ENCODE data around the gene STK39.

DNA sequence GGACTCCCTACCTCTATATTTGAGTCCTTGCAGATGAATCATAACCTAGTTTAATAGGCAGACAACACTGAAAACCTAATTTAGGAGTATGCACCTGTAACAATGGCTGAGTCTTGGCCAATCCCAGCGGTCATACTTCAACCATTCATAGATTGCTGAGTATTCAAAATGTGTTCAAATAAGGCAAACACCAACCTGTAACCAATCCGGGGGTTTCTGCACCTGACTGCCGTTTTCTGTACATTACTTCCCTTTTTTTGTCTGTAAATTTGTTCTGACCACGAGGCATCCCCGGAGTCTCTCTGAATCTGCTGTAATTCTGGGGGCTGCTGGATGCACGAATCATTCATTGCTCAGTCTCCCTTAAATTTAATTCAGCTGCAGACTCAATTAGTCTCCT is 338.6 kb downstream of the STK39 start:
- TF ChIP-seq, protein P1, sequence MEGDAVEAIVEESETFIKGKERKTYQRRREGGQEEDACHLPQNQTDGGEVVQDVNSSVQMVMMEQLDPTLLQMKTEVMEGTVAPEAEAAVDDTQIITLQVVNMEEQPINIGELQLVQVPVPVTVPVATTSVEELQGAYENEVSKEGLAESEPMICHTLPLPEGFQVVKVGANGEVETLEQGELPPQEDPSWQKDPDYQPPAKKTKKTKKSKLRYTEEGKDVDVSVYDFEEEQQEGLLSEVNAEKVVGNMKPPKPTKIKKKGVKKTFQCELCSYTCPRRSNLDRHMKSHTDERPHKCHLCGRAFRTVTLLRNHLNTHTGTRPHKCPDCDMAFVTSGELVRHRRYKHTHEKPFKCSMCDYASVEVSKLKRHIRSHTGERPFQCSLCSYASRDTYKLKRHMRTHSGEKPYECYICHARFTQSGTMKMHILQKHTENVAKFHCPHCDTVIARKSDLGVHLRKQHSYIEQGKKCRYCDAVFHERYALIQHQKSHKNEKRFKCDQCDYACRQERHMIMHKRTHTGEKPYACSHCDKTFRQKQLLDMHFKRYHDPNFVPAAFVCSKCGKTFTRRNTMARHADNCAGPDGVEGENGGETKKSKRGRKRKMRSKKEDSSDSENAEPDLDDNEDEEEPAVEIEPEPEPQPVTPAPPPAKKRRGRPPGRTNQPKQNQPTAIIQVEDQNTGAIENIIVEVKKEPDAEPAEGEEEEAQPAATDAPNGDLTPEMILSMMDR (IDR thresholded peaks at IDR 0.05) = no peak
- no peak for TF ChIP-seq EZH2 (IDR thresholded peaks at IDR 0.05; ENCODE audit: borderline replicate concordance, insufficient read depth, low read depth, low read length, poor library complexity, severe bottlenecking)

All from B cell (primary cell).